H7 (cell line): ENCODE data around the gene LRRC17. TPM values are rescaled to one million over a fixed set of nuclear protein-coding genes. Genes with fewer than 3 reads are reported as not detected.

Source experiments
- DNase-seq: peaks from one replicate; pipeline ENCODE4 v3.0.0; 2012
- H3K27me3 ChIP-seq: 2 replicates; pipeline ENCODE4 v1.6.0; 2011; ENCODE audit warnings: mild to moderate bottlenecking, low read length; ENCODE audit not compliant: control insufficient read depth, insufficient read depth
- H3K36me3 ChIP-seq: replicated peaks from 2 replicates; pipeline ENCODE4 v1.5.1; 2011; ENCODE audit warnings: low read length; ENCODE audit not compliant: control insufficient read depth, insufficient read depth
- H3K4me3 ChIP-seq: 2 replicates; pipeline ENCODE4 v1.5.1; 2011; ENCODE audit warnings: low read depth, mild to moderate bottlenecking, control low read depth, low read length, moderate library complexity; ENCODE audit not compliant: insufficient read depth
- total RNA-seq: library from RNA; depleted of rRNA; stranded (reverse); fragments of >200 nt; shearing (Covaris generic); gene quantifications from 2 replicates; pipeline ENCODE4 v1.2.3, GENCODE V29; 2014; rRNA removed

Gene LRRC17
- 1.0 TPM in 2 replicates for total RNA-seq

- no peak for DNase-seq
- no peak within 1 kb of the TSS for H3K4me3 ChIP-seq
- no peaks in the 10 kb centered on the region for H3K36me3 ChIP-seq
- H3K27me3 ChIP-seq, result no peaks in the 10 kb centered on the region
Observed at GRCh38 chr7:102912742-102913141, at the start of gene LRRC17. TSS of gene LRRC17 (plus strand) at chr7:102913000. CDS start at chr7:102933914, 20,914 bp downstream.

GRCh38 chr7:102864958-102865357 is 47.8 kb upstream of the LRRC17 start:
- Histone ChIP-seq H3K4me3 (no peak overlapping the region), H3K27me3 (no peaks in the 10 kb centered on the region), H3K36me3 (no peaks in the 10 kb centered on the region)
- no peak for DNase-seq

- no peaks in the 10 kb centered on the region for H3K27me3 ChIP-seq
- H3K4me3 ChIP-seq, result no peak overlapping the region
- no peaks in the 10 kb centered on the region for H3K36me3 ChIP-seq
- no peak for DNase-seq
Observed at GRCh38 chr7:102866535-102867215, 46.1 kb upstream of the LRRC17 start.

GRCh38 chr7:102869195-102869594 is 43.6 kb upstream of the LRRC17 start:
- no peaks in the 10 kb centered on the region for H3K36me3 ChIP-seq
- no peak overlapping the region for H3K4me3 ChIP-seq
- no peaks in the 10 kb centered on the region for H3K27me3 ChIP-seq
- no peak for DNase-seq

- DNase-seq, result no peak
- H3K4me3 ChIP-seq, result no peak overlapping the region
- no peaks in the 10 kb centered on the region for H3K27me3 ChIP-seq
- no peaks in the 10 kb centered on the region for H3K36me3 ChIP-seq
Observed at GRCh38 chr7:102872460-102872859, 40.3 kb upstream of the LRRC17 start.

- Histone ChIP-seq H3K27me3 (no peaks in the 10 kb centered on the region), H3K36me3 (no peaks in the 10 kb centered on the region), H3K4me3 (no peak overlapping the region)
- no peak for DNase-seq
Observed at GRCh38 chr7:102873470-102874165, 39.2 kb upstream of the LRRC17 start.

GRCh38 chr7:102874166-102874829 is 38.5 kb upstream of the LRRC17 start:
- no peaks in the 10 kb centered on the region for H3K27me3 ChIP-seq
- no peak overlapping the region for H3K4me3 ChIP-seq
- DNase-seq, result no peak
- H3K36me3 ChIP-seq, result no peaks in the 10 kb centered on the region

- Histone ChIP-seq H3K4me3 (no peak overlapping the region), H3K36me3 (no peaks in the 10 kb centered on the region), H3K27me3 (no peaks in the 10 kb centered on the region)
- no peak for DNase-seq
Observed at GRCh38 chr7:102874966-102875365, 37.8 kb upstream of the LRRC17 start.

GRCh38 chr7:102875700-102876295 is 37.0 kb upstream of the LRRC17 start:
- DNase-seq, result no peak
- no peaks in the 10 kb centered on the region for H3K36me3 ChIP-seq
- H3K27me3 ChIP-seq, result no peaks in the 10 kb centered on the region
- H3K4me3 ChIP-seq, result no peak overlapping the region

GRCh38 chr7:102883098-102883860 is 29.5 kb upstream of the LRRC17 start:
- DNase-seq, result no peak
- H3K36me3 ChIP-seq, result no peaks in the 10 kb centered on the region
- no peaks in the 10 kb centered on the region for H3K27me3 ChIP-seq
- no peak overlapping the region for H3K4me3 ChIP-seq

- Histone ChIP-seq H3K36me3 (no peaks in the 10 kb centered on the region), H3K27me3 (no peaks in the 10 kb centered on the region), H3K4me3 (no peak overlapping the region)
- no peak for DNase-seq
Observed at GRCh38 chr7:102888561-102889233, 24.1 kb upstream of the LRRC17 start.

GRCh38 chr7:102889851-102890250 is 22.9 kb upstream of the LRRC17 start:
- no peaks in the 10 kb centered on the region for H3K27me3 ChIP-seq
- no peak for DNase-seq
- H3K36me3 ChIP-seq, result no peaks in the 10 kb centered on the region
- H3K4me3 ChIP-seq, result no peak overlapping the region

GRCh38 chr7:102890292-102890970 is 22.4 kb upstream of the LRRC17 start:
- Histone ChIP-seq H3K36me3 (no peaks in the 10 kb centered on the region), H3K4me3 (no peak overlapping the region), H3K27me3 (no peaks in the 10 kb centered on the region)
- DNase-seq, result no peak
